WTC11 (cell line): ENCODE measurements around the gene ATP10D. TPM values are rescaled to one million over a fixed set of nuclear protein-coding genes. Genes with fewer than 3 reads are reported as not detected.
"Not testable (repeated sequence)": the region's sequence is repeated elsewhere in the genome, so short reads cannot be mapped to it uniquely, and the experiment has no call there.

Experiments
- ATAC-seq: fragments of 200-7000 bp; cut with Tn5 transposase; 2 replicates; pipeline ENCODE4 v1.10.0; 2021; ENCODE audit warnings: mild to moderate bottlenecking, moderate library complexity
- CTCF ChIA-PET: fragments of 300-600 bp; sonication (Branson Sonifier 250); formaldehyde crosslinking; loops from one replicate; lab custom pipeline; 2021; ENCODE audit warnings: antibody characterized with exemption; lab: Charles Lee
- POLR2A ChIA-PET: fragments of 350-600 bp; sonication (Branson Sonifier 250); formaldehyde crosslinking; loops from one replicate; lab custom pipeline; 2021; ENCODE audit warnings: antibody characterized with exemption; lab: Charles Lee
- DNase-seq: peaks from one replicate; pipeline ENCODE4 v3.0.0; 2021; ENCODE audit warnings: low spot score
- H3K27ac Mint-ChIP-seq: 2 replicates; pipeline ENCODE4 v1.8.0; 2021; ENCODE audit warnings: mixed read lengths
- H3K27me3 Mint-ChIP-seq: 2 replicates; pipeline ENCODE4 v1.8.0; 2021; ENCODE audit warnings: low read depth, mild to moderate bottlenecking, moderate library complexity, mixed read lengths
- H3K36me3 Mint-ChIP-seq: 2 replicates; pipeline ENCODE4 v1.8.0; 2021; ENCODE audit warnings: mixed read lengths
- H3K4me1 Mint-ChIP-seq: 2 replicates; pipeline ENCODE4 v1.8.0; 2022; ENCODE audit warnings: mixed read lengths
- H3K4me3 Mint-ChIP-seq: 2 replicates; pipeline ENCODE4 v1.8.0; 2021; ENCODE audit warnings: mild to moderate bottlenecking, moderate library complexity, mixed read lengths
- H3K9me3 Mint-ChIP-seq: 2 replicates; pipeline ENCODE4 v1.8.0; 2021; ENCODE audit warnings: mixed read lengths
- ATF1 ChIP-seq: sonication (generic); formaldehyde crosslinking; IDR thresholded peaks from 2 replicates; pipeline ENCODE4 v1.8.1; 2023; ENCODE audit warnings: mild to moderate bottlenecking, moderate library complexity, missing genetic modification reagents
- CTCF ChIP-seq: fragments of 200-600 bp; IDR thresholded peaks from 2 replicates; pipeline ENCODE4 v1.8.0; 2022; ENCODE audit warnings: antibody characterized with exemption
- E2F1 ChIP-seq: sonication (generic); formaldehyde crosslinking; IDR thresholded peaks from 2 replicates; pipeline ENCODE4 v1.8.0; 2022; ENCODE audit warnings: mild to moderate bottlenecking, missing genetic modification reagents
- E2F5 ChIP-seq: sonication (generic); formaldehyde crosslinking; IDR thresholded peaks from 2 replicates; pipeline ENCODE4 v1.8.1; 2022; ENCODE audit warnings: mild to moderate bottlenecking, moderate library complexity, missing genetic modification reagents
- ETV6 ChIP-seq: sonication (generic); formaldehyde crosslinking; IDR thresholded peaks from 2 replicates; pipeline ENCODE4 v1.8.1; 2022; ENCODE audit warnings: mild to moderate bottlenecking, missing genetic modification reagents
- GABPB1 ChIP-seq: sonication (generic); formaldehyde crosslinking; IDR thresholded peaks from 2 replicates; pipeline ENCODE4 v1.8.1; 2023; ENCODE audit warnings: mild to moderate bottlenecking, missing genetic modification reagents
- HMGXB4 ChIP-seq: sonication (generic); formaldehyde crosslinking; IDR thresholded peaks from 2 replicates; pipeline ENCODE4 v1.8.1; 2023; ENCODE audit warnings: mild to moderate bottlenecking, moderate library complexity, missing genetic modification reagents
- MAX ChIP-seq: sonication (generic); formaldehyde crosslinking; IDR thresholded peaks from 2 replicates; pipeline ENCODE4 v1.8.0; 2022; ENCODE audit warnings: mild to moderate bottlenecking, missing genetic modification reagents
- MXD4 ChIP-seq: fragments of 250-450 bp; sonication (Bioruptor Pico); IDR thresholded peaks from 2 replicates; pipeline ENCODE4 v1.8.0; 2021; ENCODE audit warnings: mild to moderate bottlenecking, moderate library complexity, borderline replicate concordance
- NFATC4 ChIP-seq: fragments of 250-450 bp; sonication (Bioruptor Pico); IDR thresholded peaks from 2 replicates; pipeline ENCODE4 v1.9.0; 2021; ENCODE audit warnings: mild to moderate bottlenecking
- NR1H2 ChIP-seq: sonication (generic); formaldehyde crosslinking; IDR thresholded peaks from 2 replicates; pipeline ENCODE4 v1.9.0; 2021; ENCODE audit warnings: mild to moderate bottlenecking, moderate library complexity, missing genetic modification reagents
- SMAD3 ChIP-seq: sonication (generic); formaldehyde crosslinking; IDR thresholded peaks from 2 replicates; pipeline ENCODE4 v1.8.0; 2022; ENCODE audit warnings: missing genetic modification reagents, mild to moderate bottlenecking, borderline replicate concordance
- SMAD4 ChIP-seq: sonication (generic); formaldehyde crosslinking; IDR thresholded peaks from 2 replicates; pipeline ENCODE4 v1.8.0; 2022; ENCODE audit warnings: mild to moderate bottlenecking, missing genetic modification reagents
- SOX15 ChIP-seq: fragments of 250-450 bp; sonication (Bioruptor Pico); IDR thresholded peaks from 2 replicates; pipeline ENCODE4 v1.9.0; 2021; ENCODE audit warnings: mild to moderate bottlenecking
- STAT6 ChIP-seq: sonication (generic); formaldehyde crosslinking; conservative IDR thresholded peaks from 2 replicates; pipeline ENCODE4 v1.8.1; 2023; ENCODE audit warnings: mild to moderate bottlenecking, low read depth, missing genetic modification reagents, moderate library complexity
- TCF7 ChIP-seq: sonication (generic); formaldehyde crosslinking; IDR thresholded peaks from 2 replicates; pipeline ENCODE4 v1.8.0; 2022; ENCODE audit warnings: mild to moderate bottlenecking, low read depth, missing genetic modification reagents, moderate library complexity
- ZBTB21 ChIP-seq: sonication (generic); formaldehyde crosslinking; IDR thresholded peaks from 2 replicates; pipeline ENCODE4 v1.8.1; 2023; ENCODE audit warnings: mild to moderate bottlenecking, missing genetic modification reagents, borderline replicate concordance
- ZMAT4 ChIP-seq: fragments of 250-450 bp; sonication (Bioruptor Pico); IDR thresholded peaks from 2 replicates; pipeline ENCODE4 v1.9.0; 2021; ENCODE audit warnings: mild to moderate bottlenecking
- ZNF138 ChIP-seq: sonication (generic); formaldehyde crosslinking; conservative IDR thresholded peaks from 2 replicates; pipeline ENCODE4 v1.8.1; 2022; ENCODE audit warnings: mild to moderate bottlenecking, moderate library complexity, missing genetic modification reagents
- ZNF416 ChIP-seq: fragments of 250-450 bp; sonication (Bioruptor Pico); IDR thresholded peaks from 2 replicates; pipeline ENCODE4 v1.9.0; 2021; ENCODE audit warnings: mild to moderate bottlenecking, inconsistent platforms
- ZNF671 ChIP-seq: fragments of 250-450 bp; sonication (Bioruptor Pico); IDR thresholded peaks from 2 replicates; pipeline ENCODE4 v1.8.0; 2021; ENCODE audit warnings: mild to moderate bottlenecking
- ZSCAN18 ChIP-seq: fragments of 250-450 bp; sonication (Bioruptor Pico); IDR thresholded peaks from 2 replicates; pipeline ENCODE4 v2.1.2; 2022; ENCODE audit warnings: mild to moderate bottlenecking, moderate library complexity
- total RNA-seq: library from RNA; stranded (reverse); gene quantifications from 3 replicates; pipeline ENCODE4 v1.2.3, GENCODE V29; 2021

ATP10D gene
- total RNA-seq, 1 experiment from 2014 or later = 3.1 TPM

GRCh38 chr4:47486231-47486673 is 1.2 kb downstream of the ATP10D start (continued):
- TF ChIP-seq ZBTB21 (CRISPR knock-in tag) = no peak
- TF ChIP-seq ZNF416 = no peak
- TF ChIP-seq, all 79 proteins: peak for 0

GRCh38 chr4:47486727-47487126 is 1.7 kb downstream of the ATP10D start:
- POLR2A ChIA-PET, CTCF ChIA-PET: not testable (repeated sequence)

GRCh38 chr4:47488706-47489105 is 3.6 kb downstream of the ATP10D start:
- ATAC-seq (no peak), DNase-seq (no peak)
- no peak overlapping the region for H3K4me3 Mint-ChIP-seq
- peaks cover 7% of the 10 kb centered on the region for H3K9me3 Mint-ChIP-seq
- peaks cover 12% of the 10 kb centered on the region for H3K27me3 Mint-ChIP-seq
- TF ChIP-seq ETV6 (CRISPR knock-in tag) (no peak), ZNF138 (CRISPR knock-in tag) (no peak), MXD4 (CRISPR knock-in tag) (no peak), STAT6 (CRISPR knock-in tag) (no peak), CTCF (no peak), ATF1 (CRISPR knock-in tag) (no peak), MAX (no peak), TCF7 (no peak), ZSCAN18 (CRISPR knock-in tag) (no peak), E2F1 (no peak)
- H3K27ac Mint-ChIP-seq = no peak overlapping the region
- POLR2A ChIA-PET = no interaction called here
- H3K36me3 Mint-ChIP-seq = no peaks in the 10 kb centered on the region
- CTCF ChIA-PET = no interaction called here
- peaks cover 17% of the 10 kb centered on the region for H3K4me1 Mint-ChIP-seq

More at GRCh38 chr4:47486727-47487126, 1.7 kb downstream of the ATP10D start:
- Mint-ChIP-seq H3K4me1 (peaks cover 17% of the 10 kb centered on the region), H3K27me3 (peaks cover 12% of the 10 kb centered on the region), H3K4me3 (peak overlapping the region; percentile 97; the same call in 1 of the 2 replicates)
- not testable (repeated sequence) for H3K9me3 Mint-ChIP-seq, H3K27ac Mint-ChIP-seq, ATAC-seq, DNase-seq, H3K36me3 Mint-ChIP-seq

- Mint-ChIP-seq H3K36me3 (no peaks in the 10 kb centered on the region), H3K27ac (no peak overlapping the region), H3K9me3 (peaks cover 7% of the 10 kb centered on the region), H3K4me1 (peaks cover 6% of the 10 kb centered on the region), H3K27me3 (peaks cover 8% of the 10 kb centered on the region), H3K4me3 (no peak overlapping the region)
- ChIA-PET CTCF (interaction anchor here (0.9 to 1.4 kb wide), 3 partner anchors 27 to 178 kb away, joined by 3 read pairs; partner anchors contain the start of gene COMMD8), POLR2A (no interaction called here)
- peak; percentile 100 for ATAC-seq
- no peak for DNase-seq
- TF ChIP-seq NR1H2 (no peak), SMAD3 (CRISPR knock-in tag) (no peak), GABPB1 (no peak), ZMAT4 (CRISPR knock-in tag) (no peak), NFATC4 (CRISPR knock-in tag) (no peak), ZNF671 (no peak), SMAD4 (no peak), HMGXB4 (no peak), ETV6 (CRISPR knock-in tag) (no peak), E2F5 (CRISPR knock-in tag) (no peak), SOX15 (CRISPR knock-in tag) (no peak)
These were observed 5.5 kb downstream of the ATP10D start for GRCh38 chr4:47490550-47490949.
